Measurements from ENCODE around the gene EVI5. TPM values are rescaled to one million over a fixed set of nuclear protein-coding genes. Genes with fewer than 3 reads are reported as not detected.

Gene EVI5
- total and polyA plus RNA-seq, 10 of the 15 experiments (the other 5 are each of a cell fraction or from before 2014, with no cell fraction given), result 0.27 to 6.8 (median 1.7) TPM

- peak; percentile 46 to 73; a peak in 3 of 4 replicates for TF ChIP-seq BHLHE40 (IDR thresholded peaks at IDR 0.05; ENCODE audit: borderline replicate concordance in 1 of 2, low read depth in 2 of 2, low read length in 1 of 2)
- no peak for TF ChIP-seq KAT2A (conservative IDR thresholded peaks at IDR 0.05; ENCODE audit: control insufficient read depth, low read depth, low read length)
- no peak for TF ChIP-seq HDAC2 (IDR thresholded peaks at IDR 0.05)
- peak; percentile 53; the same call in 1 of the 2 replicates for TF ChIP-seq NR2F1 (conservative IDR thresholded peaks at IDR 0.05)
- no peak for TF ChIP-seq CBFB (IDR thresholded peaks at IDR 0.05; ENCODE audit: low read depth)
- peak; percentile 52; the same call in 1 of the 2 replicates for TF ChIP-seq EED (IDR thresholded peaks at IDR 0.05; ENCODE audit: low read depth)
- no peak for TF ChIP-seq RBBP5 (conservative IDR thresholded peaks at IDR 0.05)
- TF ChIP-seq RUNX3 (IDR thresholded peaks at IDR 0.05; ENCODE audit: low read length), result peak; percentile 40; the same call in 1 of the 2 replicates
- TF ChIP-seq SMAD1 (IDR thresholded peaks at IDR 0.05; ENCODE audit: low read depth, partially characterized antibody), result no peak
- TF ChIP-seq ETV6 (conservative IDR thresholded peaks at IDR 0.05 in 1 of 2, IDR thresholded peaks at IDR 0.05 in 1 of 2; ENCODE audit: borderline replicate concordance in 1 of 2, low read depth in 1 of 2), result peak in 1 of 2 experiments; percentile 71; a peak in 2 of 4 replicates
- peak; percentile 59 for TF ChIP-seq IKZF1 (conservative IDR thresholded peaks at IDR 0.05)
- TF ChIP-seq USF1 (IDR thresholded peaks at IDR 0.05; ENCODE audit: borderline replicate concordance, extremely low read length, insufficient read depth, low read depth, low read length), result peak; percentile 61
- no peak for TF ChIP-seq SPI1 (IDR thresholded peaks at IDR 0.05; ENCODE audit: borderline replicate concordance, insufficient read depth, low read depth, low read length)
- 0 out of 2 replicates have a peak, but pooled peaks have one; percentile 44 for TF ChIP-seq POLR2A (IDR thresholded peaks at IDR 0.05; ENCODE audit: low read depth, low read length)
- peak; percentile 78 for TF ChIP-seq MYB (IDR thresholded peaks at IDR 0.05; ENCODE audit: borderline replicate concordance, low read depth, low read length)
- TF ChIP-seq RAD51 (IDR thresholded peaks at IDR 0.05), result peak; percentile 72
- TF ChIP-seq BMI1 (IDR thresholded peaks at IDR 0.05; ENCODE audit: borderline replicate concordance), result no peak
- no peak for TF ChIP-seq RAD21 (IDR thresholded peaks at IDR 0.05; ENCODE audit: insufficient read depth, low read depth, low read length)
- peak; percentile 89 for TF ChIP-seq ZNF687 (IDR thresholded peaks at IDR 0.05)
Observed at GRCh38 chr1:92476071-92476631, 308.8 kb downstream of the EVI5 start (continued).
